ENCODE results near the gene PYGB. TPM values are rescaled to one million over a fixed set of nuclear protein-coding genes. Genes with fewer than 3 reads are reported as not detected.
"Not testable (repeated sequence)": the region's sequence is repeated elsewhere in the genome, so short reads cannot be mapped to it uniquely, and the experiment has no call there.

Gene PYGB
- total RNA-seq, 2 donors from 2014 or later = 211 to 295 TPM

DNA sequence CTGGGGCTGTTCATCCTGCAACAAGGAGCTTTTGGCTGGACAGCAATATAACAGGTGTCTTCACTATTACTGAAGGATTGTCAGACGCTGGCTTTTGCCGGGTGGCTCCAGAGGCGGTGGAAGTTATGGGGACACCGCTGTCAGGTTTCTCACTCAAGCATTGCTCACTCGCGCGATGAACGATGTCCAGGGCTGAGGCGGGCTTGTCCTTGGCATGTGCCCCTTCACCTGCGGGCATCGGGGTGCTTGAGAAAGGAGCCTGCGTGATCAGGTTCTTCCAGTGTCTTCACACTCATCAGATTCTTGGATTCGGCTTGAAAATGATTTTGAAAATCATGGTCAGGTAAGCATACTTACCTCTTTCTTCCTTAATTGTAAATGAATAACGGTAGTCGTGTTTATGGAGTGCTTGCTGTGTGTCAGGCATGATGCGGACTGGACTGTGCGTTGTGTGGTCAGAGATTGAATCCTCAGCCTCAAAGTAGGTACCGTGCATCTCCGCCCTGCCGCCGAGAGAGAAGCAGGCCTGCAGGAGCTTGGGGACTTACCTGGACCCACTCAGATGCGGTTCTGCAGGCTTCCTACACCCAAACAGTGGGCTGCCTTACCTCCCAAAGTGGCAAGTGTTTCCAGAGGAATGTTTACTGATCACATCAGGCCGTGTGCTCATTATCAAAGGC is 18.3 kb upstream of the PYGB start:
- no peaks in the 10 kb centered on the region for H3K36me3 ChIP-seq
- intact Hi-C loops (cut with DNase I) = no loop called here
- peaks cover under 1% of the 10 kb centered on the region for H3K4me1 ChIP-seq
- no peaks in the 10 kb centered on the region for H3K27me3 ChIP-seq
- H3K9me3 ChIP-seq = no peaks in the 10 kb centered on the region
- H3K27ac ChIP-seq = peak overlapping the region; percentile 92
- no peak overlapping the region for H3K4me3 ChIP-seq
- DNase-seq = no peak
- peak overlapping the region in 1 of 2 donors; percentile 55 for H3K9ac ChIP-seq (ENCODE audit: low read depth in 2 of 2, low read length in 2 of 2)
- TF ChIP-seq, protein P1, sequence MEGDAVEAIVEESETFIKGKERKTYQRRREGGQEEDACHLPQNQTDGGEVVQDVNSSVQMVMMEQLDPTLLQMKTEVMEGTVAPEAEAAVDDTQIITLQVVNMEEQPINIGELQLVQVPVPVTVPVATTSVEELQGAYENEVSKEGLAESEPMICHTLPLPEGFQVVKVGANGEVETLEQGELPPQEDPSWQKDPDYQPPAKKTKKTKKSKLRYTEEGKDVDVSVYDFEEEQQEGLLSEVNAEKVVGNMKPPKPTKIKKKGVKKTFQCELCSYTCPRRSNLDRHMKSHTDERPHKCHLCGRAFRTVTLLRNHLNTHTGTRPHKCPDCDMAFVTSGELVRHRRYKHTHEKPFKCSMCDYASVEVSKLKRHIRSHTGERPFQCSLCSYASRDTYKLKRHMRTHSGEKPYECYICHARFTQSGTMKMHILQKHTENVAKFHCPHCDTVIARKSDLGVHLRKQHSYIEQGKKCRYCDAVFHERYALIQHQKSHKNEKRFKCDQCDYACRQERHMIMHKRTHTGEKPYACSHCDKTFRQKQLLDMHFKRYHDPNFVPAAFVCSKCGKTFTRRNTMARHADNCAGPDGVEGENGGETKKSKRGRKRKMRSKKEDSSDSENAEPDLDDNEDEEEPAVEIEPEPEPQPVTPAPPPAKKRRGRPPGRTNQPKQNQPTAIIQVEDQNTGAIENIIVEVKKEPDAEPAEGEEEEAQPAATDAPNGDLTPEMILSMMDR (IDR thresholded peaks at IDR 0.05) = no peak

DNA sequence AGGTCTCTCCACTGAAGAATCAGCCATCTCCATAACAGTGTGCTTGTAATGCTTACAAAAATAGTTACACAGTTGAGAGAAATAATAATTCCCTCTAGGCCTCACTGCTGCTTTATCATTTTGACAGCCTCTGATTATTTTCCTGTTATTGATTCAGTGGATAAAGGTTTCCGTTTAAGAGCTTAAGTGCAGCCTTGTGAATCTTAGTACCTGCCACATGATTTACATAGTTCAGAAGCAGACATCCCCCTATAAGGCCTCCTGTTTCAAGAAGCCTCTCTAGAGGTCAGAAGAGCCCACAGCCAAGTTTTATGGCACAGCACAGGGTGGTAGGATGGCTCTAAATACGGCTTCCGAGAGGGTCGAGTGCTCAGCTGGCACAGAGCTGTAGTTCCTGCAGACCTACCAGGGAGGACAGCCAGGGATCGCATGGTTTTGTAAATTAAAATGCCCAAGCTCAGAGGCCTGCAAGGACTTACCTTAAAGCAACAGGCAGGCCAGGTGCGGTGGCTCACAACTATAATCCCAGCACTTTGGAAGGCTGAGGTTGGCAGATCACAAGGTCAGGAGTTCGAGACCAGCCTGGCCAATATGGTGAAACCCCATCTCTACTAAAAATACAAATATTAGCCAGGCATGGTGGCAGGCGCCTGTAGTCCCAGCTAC is 17.6 kb upstream of the PYGB start:
- TF ChIP-seq, protein P1 (IDR thresholded peaks at IDR 0.05) = no peak
- H3K4me1 ChIP-seq = peaks cover 5% of the 10 kb centered on the region
- no peak overlapping the region for H3K4me3 ChIP-seq
- no peak for DNase-seq
- H3K9me3 ChIP-seq = no peaks in the 10 kb centered on the region
- peak overlapping the region in 1 of 2 donors; percentile 55 for H3K9ac ChIP-seq (ENCODE audit: low read depth in 2 of 2, low read length in 2 of 2)
- no peaks in the 10 kb centered on the region for H3K27me3 ChIP-seq
- H3K27ac ChIP-seq = peak overlapping the region; percentile 92
- H3K36me3 ChIP-seq = no peaks in the 10 kb centered on the region
- intact Hi-C loops (cut with DNase I) = no loop called here

- TF ChIP-seq, protein P1 (IDR thresholded peaks at IDR 0.05) = no peak
- H3K9me3 ChIP-seq = no peaks in the 10 kb centered on the region
- DNase-seq = peak; percentile 94
- H3K4me1 ChIP-seq = peaks cover 13% of the 10 kb centered on the region
- intact Hi-C loops (cut with DNase I) = no loop called here
- peak overlapping the region; percentile 92 for H3K27ac ChIP-seq
- no peaks in the 10 kb centered on the region for H3K27me3 ChIP-seq
- H3K9ac ChIP-seq (ENCODE audit: low read depth in 2 of 2, low read length in 2 of 2) = peak overlapping the region; percentile 5 to 80
- no peaks in the 10 kb centered on the region for H3K36me3 ChIP-seq
- peak overlapping the region; percentile 13 for H3K4me3 ChIP-seq
Observed at GRCh38 chr20:25233016-25233772, 14.7 kb upstream of the PYGB start.

GRCh38 chr20:25234009-25234849 is 13.7 kb upstream of the PYGB start:
- H3K4me3 ChIP-seq; DNase-seq; H3K27me3 ChIP-seq; H3K9me3 ChIP-seq; H3K36me3 ChIP-seq; intact Hi-C loops (cut with DNase I): not testable (repeated sequence)
- peak overlapping the region; percentile 92 for H3K27ac ChIP-seq
- H3K9ac ChIP-seq (ENCODE audit: low read depth in 2 of 2, low read length in 2 of 2) = peak overlapping the region in 1 of 2 donors; percentile 80
- H3K4me1 ChIP-seq = peaks cover 17% of the 10 kb centered on the region

DNA sequence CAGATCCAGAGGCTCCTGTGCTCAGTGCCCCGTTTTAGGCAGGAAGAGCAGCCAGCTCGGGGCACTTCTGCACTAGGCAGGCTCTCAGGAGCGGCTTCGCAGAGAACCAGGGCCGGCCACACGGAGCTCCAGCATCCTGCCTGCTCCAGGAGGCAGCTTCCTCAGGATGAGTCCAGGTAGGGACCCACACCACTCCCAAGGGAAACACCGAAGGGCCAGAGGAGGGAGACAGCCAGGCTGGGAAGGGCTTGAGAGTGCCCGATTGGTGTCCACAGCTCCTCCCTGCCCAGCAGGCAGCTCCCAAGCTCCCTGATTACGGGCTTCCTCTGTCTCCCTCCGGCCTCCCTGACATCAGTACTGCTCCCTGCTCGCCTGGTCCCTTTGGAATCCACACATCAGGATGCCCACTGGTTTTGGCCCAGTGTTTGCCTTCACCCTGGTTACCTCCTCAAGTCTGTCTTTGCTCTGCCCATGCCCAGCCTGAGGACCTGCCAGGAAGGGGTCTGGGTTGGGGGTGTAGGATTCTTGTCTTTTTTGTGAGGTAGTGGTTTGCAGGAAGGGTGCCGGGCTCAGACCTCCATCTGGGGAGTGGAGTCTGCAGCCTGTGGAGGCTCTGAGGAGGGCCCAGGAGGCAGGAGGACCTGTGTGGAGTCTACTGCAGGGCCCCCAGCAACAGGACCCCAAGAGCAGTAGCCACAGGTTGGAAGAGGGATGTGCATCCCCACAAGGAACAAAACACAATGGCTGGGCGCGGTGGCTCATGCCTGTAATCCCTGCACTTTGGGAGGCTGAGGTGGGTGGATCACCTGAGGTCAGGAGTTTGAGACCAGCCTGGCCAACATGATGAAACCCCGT is 11.2 kb upstream of the PYGB start:
- H3K36me3 ChIP-seq = no peaks in the 10 kb centered on the region
- peaks cover 17% of the 10 kb centered on the region for H3K4me1 ChIP-seq
- DNase-seq = no peak
- no peaks in the 10 kb centered on the region for H3K27me3 ChIP-seq
- TF ChIP-seq, protein P1 (IDR thresholded peaks at IDR 0.05) = no peak
- no peak overlapping the region for H3K4me3 ChIP-seq
- no peak overlapping the region for H3K9ac ChIP-seq (ENCODE audit: low read depth in 2 of 2, low read length in 2 of 2)
- intact Hi-C loops (cut with DNase I) = no loop called here
- no peak overlapping the region for H3K27ac ChIP-seq
- no peaks in the 10 kb centered on the region for H3K9me3 ChIP-seq
